Esophagus muscularis mucosa (tissue), 4 donors: ENCODE measurements around the gene ARHGAP8. TPM values are rescaled to one million over a fixed set of nuclear protein-coding genes. Genes with fewer than 3 reads are reported as not detected.

Experiments used
- DNase-seq: peaks from one replicate; pipeline ENCODE4 v3.0.0-alpha.2; 2017; ENCODE audit errors: extremely low spot score
- H3K27ac ChIP-seq, 4 donors: fragments of 200-600 bp; sonication (generic); replicated peaks in 1 of 4; 1 replicate in 3 of 4; 2 replicates in 1 of 4; pipeline ENCODE4 v1.5.1; 2016 to 2019; ENCODE audit warnings: mild to moderate bottlenecking in 1 of 4
- H3K27me3 ChIP-seq, 4 donors: fragments of 200-600 bp; sonication (generic); one replicate each; pipeline versions ENCODE4 v1.5.1 to v1.6.0; 2016 to 2019
- H3K36me3 ChIP-seq, 4 donors: fragments of 200-600 bp; sonication (generic); one replicate each; pipeline ENCODE4 v1.5.1; 2016 to 2019
- H3K4me1 ChIP-seq, 4 donors: fragments of 200-600 bp; sonication (generic); one replicate each; pipeline ENCODE4 v1.5.1; 2016 to 2019
- H3K4me3 ChIP-seq, 4 donors: fragments of 200-600 bp; sonication (generic); 1 replicate in 2 of 4; 2 replicates in 2 of 4; pipeline ENCODE4 v1.5.1; 2016 to 2019; ENCODE audit warnings: mild to moderate bottlenecking in 4 of 4, moderate library complexity in 1 of 4
- H3K9me3 ChIP-seq, 4 donors: fragments of 200-600 bp; sonication (generic); 1 replicate in 3 of 4; 2 replicates in 1 of 4; pipeline ENCODE4 v1.5.1; 2016 to 2019
- CTCF ChIP-seq, 3 experiments: fragments of 200-600 bp in 2 of 3; fragments of 450-650 bp in 1 of 3; sonication (generic) in 2 of 3; IDR thresholded peaks; one replicate each; pipeline ENCODE4 v1.5.1; 2017 to 2019; ENCODE audit warnings: antibody characterized with exemption in 3 of 3, mild to moderate bottlenecking in 2 of 3, moderate library complexity in 1 of 3
- EP300 ChIP-seq: sonication (generic); formaldehyde crosslinking; IDR thresholded peaks from one replicate; pipeline ENCODE4 v1.6.1; 2017; ENCODE audit warnings: antibody characterized with exemption
- POLR2A ChIP-seq: fragments of 450-650 bp; IDR thresholded peaks from one replicate; pipeline ENCODE4 v1.6.1; 2017; ENCODE audit warnings: antibody characterized with exemption, moderate library complexity, mild to moderate bottlenecking, low read depth
- POLR2AphosphoS5 ChIP-seq, 2 donors: sonication (generic); formaldehyde crosslinking; IDR thresholded peaks; one replicate each; pipeline ENCODE4 v1.6.1; 2017; ENCODE audit warnings: antibody characterized with exemption in 2 of 2
- WGBS: methylation state at CpG from one replicate; pipeline ENCODE4 v1.1.5; 2018; 5-methylcytosine and 5-hydroxymethylcytosine counted together
- intact Hi-C: fragments of 100-400 bp; cut with DNase I; formaldehyde crosslinking; loops from one replicate; pipeline ENCODE4 v1.15.1; 2023
- total RNA-seq, 4 donors: library from RNA; depleted of rRNA; stranded (reverse); fragments of >200 nt; gene quantifications; one replicate each; pipeline versions ENCODE4 v1.1.0 to v1.2.1, GENCODE V29; 2016

ARHGAP8 gene
- total RNA-seq, 4 donors from 2014 or later = 0.33 to 0.58 TPM; not detected in 2

- Histone ChIP-seq H3K36me3 (peaks cover 0 to 5% (median 0%) of the 10 kb centered on the region in 4 donors), H3K4me3 (no peak overlapping the region), H3K4me1 (no peaks in the 10 kb centered on the region), H3K9me3 (no peaks in the 10 kb centered on the region), H3K27me3 (no peaks in the 10 kb centered on the region), H3K27ac (no peak overlapping the region)
- intact Hi-C loops = no loop called here
- no peak for TF ChIP-seq EP300
- no peak for TF ChIP-seq CTCF (IDR thresholded peaks at IDR 0.05)
- no peak for TF ChIP-seq POLR2A
- TF ChIP-seq POLR2AphosphoS5 (IDR thresholded peaks at IDR 0.05) = no peak
- 76% methylated on average over 12 of the region's 13 CpGs for WGBS
- no peak for DNase-seq
These were observed 139.9 kb downstream of the ARHGAP8 start for GRCh38 chr22:44892243-44892642.

GRCh38 chr22:44892803-44893730 is 140.7 kb downstream of the ARHGAP8 start:
- H3K27ac ChIP-seq = no peak overlapping the region
- H3K4me3 ChIP-seq = no peak overlapping the region
- no peaks in the 10 kb centered on the region for H3K27me3 ChIP-seq
- 87% methylated on average over 11 of the region's 20 CpGs for WGBS
- no peaks in the 10 kb centered on the region for H3K4me1 ChIP-seq
- no peaks in the 10 kb centered on the region for H3K9me3 ChIP-seq
- DNase-seq = no peak
- intact Hi-C loops = no loop called here
- no peak for TF ChIP-seq CTCF (IDR thresholded peaks at IDR 0.05)
- TF ChIP-seq POLR2A = no peak
- no peak for TF ChIP-seq EP300
- no peak for TF ChIP-seq POLR2AphosphoS5 (IDR thresholded peaks at IDR 0.05)
- peaks cover 0 to 5% (median 0%) of the 10 kb centered on the region in 4 donors for H3K36me3 ChIP-seq

GRCh38 chr22:44893731-44894080 is 141.3 kb downstream of the ARHGAP8 start:
- Histone ChIP-seq H3K27me3 (no peaks in the 10 kb centered on the region), H3K27ac (no peak overlapping the region), H3K4me1 (no peaks in the 10 kb centered on the region), H3K9me3 (no peaks in the 10 kb centered on the region), H3K4me3 (no peak overlapping the region), H3K36me3 (peaks cover 0 to 5% (median 0%) of the 10 kb centered on the region in 4 donors)
- DNase-seq = no peak
- 66% methylated on average over 5 of the region's 7 CpGs for WGBS
- TF ChIP-seq CTCF (IDR thresholded peaks at IDR 0.05) (no peak), EP300 (no peak), POLR2AphosphoS5 (IDR thresholded peaks at IDR 0.05) (no peak), POLR2A (no peak)
- intact Hi-C loops = no loop called here

GRCh38 chr22:44894321-44894720 is 141.9 kb downstream of the ARHGAP8 start:
- TF ChIP-seq CTCF (IDR thresholded peaks at IDR 0.05) (no peak), POLR2AphosphoS5 (IDR thresholded peaks at IDR 0.05) (no peak), EP300 (no peak), POLR2A (no peak)
- Histone ChIP-seq H3K9me3 (no peaks in the 10 kb centered on the region), H3K27ac (no peak overlapping the region), H3K27me3 (no peaks in the 10 kb centered on the region), H3K4me1 (no peaks in the 10 kb centered on the region), H3K36me3 (peaks cover 0 to 5% (median 0%) of the 10 kb centered on the region in 4 donors), H3K4me3 (no peak overlapping the region)
- WGBS = 86% methylated on average over 12 of the region's 12 CpGs
- no peak for DNase-seq
- intact Hi-C loops = no loop called here
